SK-N-SH treated with all-trans-retinoic acid at 6 μM for 48 hours (cell line): Measurements from ENCODE around the gene PGBD4.

Experiments
- SNAI2 ChIP-seq: fragments of 250-450 bp; sonication (Bioruptor Pico); IDR thresholded peaks from 2 replicates; pipeline ENCODE4 v1.5.0; 2020; ENCODE audit warnings: mild to moderate bottlenecking, moderate library complexity
- TCF4 ChIP-seq: fragments of 250-450 bp; sonication (Bioruptor Pico); IDR thresholded peaks from 2 replicates; pipeline ENCODE4 v1.8.0; 2021; ENCODE audit warnings: mild to moderate bottlenecking, moderate library complexity, borderline replicate concordance
- ZFP30 ChIP-seq: fragments of 450-650 bp; formaldehyde crosslinking; IDR thresholded peaks from 2 replicates; pipeline ENCODE4 v1.5.0; 2022; ENCODE audit warnings: mild to moderate bottlenecking, moderate library complexity
- TF ChIP-seq, protein P1 (sequence below): fragments of 250-450 bp; sonication (Bioruptor Pico); IDR thresholded peaks from 2 replicates; pipeline ENCODE4 v1.8.0; 2020; ENCODE audit warnings: mild to moderate bottlenecking, moderate library complexity, borderline replicate concordance

DNA sequence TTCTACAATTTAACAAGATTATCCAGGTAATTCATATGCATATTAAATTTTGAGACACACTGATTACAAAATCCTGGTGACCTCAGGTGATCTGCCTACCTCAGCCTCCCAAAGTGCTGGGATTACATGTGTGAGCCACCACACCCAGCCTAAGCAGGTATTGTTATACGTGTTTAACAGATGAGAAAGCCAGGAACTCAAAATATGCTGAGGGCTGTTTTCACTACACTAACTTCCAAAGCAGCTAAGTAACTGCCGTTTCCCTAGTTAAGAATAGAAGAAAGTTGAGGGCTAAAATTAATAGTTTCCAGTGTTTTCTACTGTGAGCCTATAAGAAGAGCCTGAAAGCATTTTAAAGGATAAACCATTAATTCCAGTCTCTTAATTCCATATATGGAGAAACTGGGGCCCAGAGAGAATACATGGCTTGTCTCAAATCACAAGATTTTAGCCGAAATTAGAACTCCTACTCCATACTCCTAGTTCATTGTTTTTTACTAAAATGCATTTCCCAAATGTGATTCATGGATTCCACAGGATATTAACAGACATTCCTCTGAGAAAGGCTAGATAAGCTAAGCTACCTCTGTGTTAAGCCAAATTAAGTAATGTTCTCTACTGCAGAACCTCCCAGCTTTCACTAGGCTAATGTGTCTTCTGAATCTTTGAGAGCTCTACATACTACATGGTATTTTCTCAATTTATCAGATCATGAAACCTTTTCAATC is 45.9 kb upstream of the PGBD4 start:
- TF ChIP-seq, protein P1, sequence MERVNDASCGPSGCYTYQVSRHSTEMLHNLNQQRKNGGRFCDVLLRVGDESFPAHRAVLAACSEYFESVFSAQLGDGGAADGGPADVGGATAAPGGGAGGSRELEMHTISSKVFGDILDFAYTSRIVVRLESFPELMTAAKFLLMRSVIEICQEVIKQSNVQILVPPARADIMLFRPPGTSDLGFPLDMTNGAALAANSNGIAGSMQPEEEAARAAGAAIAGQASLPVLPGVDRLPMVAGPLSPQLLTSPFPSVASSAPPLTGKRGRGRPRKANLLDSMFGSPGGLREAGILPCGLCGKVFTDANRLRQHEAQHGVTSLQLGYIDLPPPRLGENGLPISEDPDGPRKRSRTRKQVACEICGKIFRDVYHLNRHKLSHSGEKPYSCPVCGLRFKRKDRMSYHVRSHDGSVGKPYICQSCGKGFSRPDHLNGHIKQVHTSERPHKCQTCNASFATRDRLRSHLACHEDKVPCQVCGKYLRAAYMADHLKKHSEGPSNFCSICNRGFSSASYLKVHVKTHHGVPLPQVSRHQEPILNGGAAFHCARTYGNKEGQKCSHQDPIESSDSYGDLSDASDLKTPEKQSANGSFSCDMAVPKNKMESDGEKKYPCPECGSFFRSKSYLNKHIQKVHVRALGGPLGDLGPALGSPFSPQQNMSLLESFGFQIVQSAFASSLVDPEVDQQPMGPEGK (CRISPR knock-in tag): no peak
- TF ChIP-seq ZFP30 (no peak), TCF4 (CRISPR knock-in tag) (no peak), SNAI2 (CRISPR knock-in tag) (no peak)
